GM18517 (cell line): ENCODE results near the gene IL1A.

Experiments
- ATAC-seq: cut with Tn5 transposase; IDR thresholded peaks from one replicate; pipeline ENCODE4 v1.9.1; 2021; ENCODE audit warnings: mild to moderate bottlenecking, moderate library complexity; ENCODE audit not compliant: unreplicated experiment

The IL1A gene

DNA sequence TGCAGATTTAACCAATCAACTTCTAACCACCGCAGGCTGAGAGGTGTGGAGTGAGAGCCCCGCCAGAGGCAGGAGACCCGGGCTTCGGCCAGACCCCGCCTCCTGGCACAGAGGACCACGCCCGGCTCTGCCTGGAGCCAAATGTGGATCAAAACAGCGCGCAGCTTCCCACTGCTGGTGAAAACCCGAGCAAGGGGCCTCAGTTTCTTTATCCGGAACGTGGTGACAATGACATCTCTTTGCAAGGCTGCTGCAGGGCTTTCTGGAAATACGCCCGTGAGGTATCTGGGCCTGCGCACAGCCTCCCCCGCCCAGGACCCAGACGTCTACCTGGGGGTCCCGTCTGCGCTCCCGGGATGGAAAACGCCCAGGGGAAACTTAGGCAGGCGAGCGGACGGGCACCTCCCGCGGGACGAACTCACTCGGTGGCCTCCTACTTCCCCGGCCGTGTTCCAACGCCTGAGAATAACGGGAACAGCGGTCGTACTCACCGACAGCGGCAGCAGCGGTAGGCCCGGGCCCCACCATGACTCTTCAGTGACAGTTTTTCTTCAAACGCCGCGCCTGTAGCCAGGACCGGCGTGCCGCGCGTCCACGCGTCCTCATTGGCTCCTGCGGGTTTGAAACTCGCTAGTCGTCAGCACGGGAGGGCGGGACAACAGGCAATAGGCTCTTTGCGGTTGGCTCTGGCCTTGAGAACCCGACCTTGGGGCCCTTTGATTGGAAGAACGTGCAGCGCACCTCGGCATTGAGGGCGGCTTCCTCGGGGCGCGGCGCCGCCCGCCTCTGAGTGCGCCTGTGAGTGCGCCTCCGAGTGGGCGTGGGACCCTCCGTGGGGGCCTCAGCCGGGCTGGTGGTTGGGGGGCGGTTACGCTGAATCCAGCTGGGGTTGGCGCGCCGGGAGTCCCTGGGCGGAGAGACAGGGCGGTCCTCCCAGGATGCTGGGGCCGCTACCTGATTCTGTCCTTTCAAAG lies 19.9 kb downstream of the IL1A start, which contains the start of gene CKAP2L:
Gene CKAP2L, minus strand, starts transcription at position 539 of the 974 bp plus-strand sequence. Its CDS starts 11 bp downstream, at position 528.
- ATAC-seq = peak; percentile 97

- no peak for ATAC-seq
Measured at GRCh38 chr2:112762276-112762675, 22.0 kb downstream of the IL1A start.

DNA sequence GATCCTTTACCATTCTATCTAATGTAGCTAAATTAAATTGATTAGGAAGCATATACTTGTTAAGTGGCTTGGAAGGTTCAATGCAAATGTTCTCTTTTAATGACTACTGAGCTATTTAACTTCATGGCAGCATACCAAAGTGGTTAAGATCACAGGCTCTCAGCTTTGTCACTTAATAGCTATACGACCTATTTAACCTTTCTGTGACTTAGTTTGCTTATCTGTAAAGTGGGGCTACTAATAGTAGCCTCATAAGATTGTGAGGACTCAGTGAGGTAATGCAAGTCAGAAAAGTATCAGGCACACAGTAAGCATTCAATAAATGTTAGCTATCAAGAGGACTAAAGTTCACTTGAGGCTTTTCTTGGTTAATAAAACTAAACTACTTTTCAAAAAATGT lies 24.1 kb downstream of the IL1A start:
- no peak for ATAC-seq

GRCh38 chr2:112758711-112759110 lies 25.6 kb downstream of the IL1A start:
- ATAC-seq = no peak

DNA sequence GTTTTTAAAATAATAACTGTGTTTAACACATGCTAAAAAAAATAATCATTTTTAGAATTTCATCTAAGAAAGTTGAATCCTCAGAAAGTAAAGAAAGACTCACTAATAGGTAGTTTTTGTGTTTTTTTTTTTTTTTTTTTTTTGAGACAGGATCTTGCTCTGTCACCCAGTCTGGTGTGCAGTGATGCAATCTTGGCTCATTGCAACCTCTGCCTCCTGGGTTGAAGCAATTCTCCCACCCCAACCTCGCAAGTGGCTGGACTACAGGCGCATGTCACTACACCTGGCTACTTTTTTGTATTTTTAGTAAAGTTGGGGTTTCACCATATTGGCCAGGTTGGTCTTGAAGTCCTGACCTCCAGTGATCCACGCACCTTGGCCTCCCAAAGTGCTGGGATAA lies 27.0 kb downstream of the IL1A start:
- ATAC-seq = no peak

DNA sequence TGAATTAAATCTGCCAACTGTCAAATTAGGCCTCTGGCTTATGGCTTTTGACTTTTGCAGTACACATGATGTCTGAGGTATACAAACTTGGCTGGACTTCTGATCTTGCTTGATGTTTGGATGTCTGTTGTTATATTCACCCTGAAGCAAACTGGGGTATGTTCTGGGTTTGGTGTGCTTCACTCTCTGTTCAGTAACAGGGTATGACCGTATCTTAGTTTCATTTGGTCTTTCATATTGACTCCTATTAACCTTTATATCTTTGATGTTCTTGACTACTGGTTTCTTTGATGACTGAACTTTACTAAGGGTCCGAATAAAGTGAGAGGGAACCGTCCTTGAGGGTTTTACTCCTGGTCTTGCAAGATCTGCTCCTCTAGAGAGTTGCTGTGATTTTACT lies 28.1 kb downstream of the IL1A start:
- no peak for ATAC-seq

DNA sequence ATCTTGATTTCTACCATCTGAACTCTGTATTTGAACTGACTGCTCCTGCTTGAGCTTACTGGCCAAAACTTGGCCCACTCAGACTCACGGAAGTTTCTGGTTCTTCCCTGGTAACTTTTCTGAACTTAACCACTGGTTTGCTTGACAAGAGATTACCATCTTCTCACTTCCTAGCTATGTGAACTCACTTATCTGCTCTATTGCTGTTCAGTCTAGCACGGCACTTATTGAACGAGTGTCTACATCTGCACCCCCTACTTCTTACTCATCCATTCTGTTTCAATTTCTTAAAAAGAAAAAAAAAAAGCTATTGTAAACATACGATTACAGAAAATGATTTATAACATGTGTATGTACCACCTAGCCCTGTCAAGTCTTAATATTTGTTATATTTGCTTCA lies 28.8 kb downstream of the IL1A start:
- no peak for ATAC-seq

GRCh38 chr2:112754564-112754963 lies 29.7 kb downstream of the IL1A start:
- no peak for ATAC-seq

GRCh38 chr2:112752667-112753066 lies 31.6 kb downstream of the IL1A start:
- no peak for ATAC-seq

GRCh38 chr2:112751451-112752197 lies 32.7 kb downstream of the IL1A start:
- ATAC-seq = no peak

- ATAC-seq = no peak
Measured at GRCh38 chr2:112750560-112750843, 33.8 kb downstream of the IL1A start.

- ATAC-seq = no peak
Measured at GRCh38 chr2:112749755-112750559, 34.3 kb downstream of the IL1A start.

- no peak for ATAC-seq
Measured at GRCh38 chr2:112740527-112740926, 43.8 kb downstream of the IL1A start.

- ATAC-seq = no peak
Measured at GRCh38 chr2:112737542-112738232, 46.6 kb downstream of the IL1A start.

- no peak for ATAC-seq
Measured at GRCh38 chr2:112733871-112734270, 50.4 kb downstream of the IL1A start.

GRCh38 chr2:112733456-112733855 lies 50.8 kb downstream of the IL1A start:
- ATAC-seq = no peak

GRCh38 chr2:112731479-112731878 lies 52.8 kb downstream of the IL1A start:
- no peak for ATAC-seq

GRCh38 chr2:112730791-112731190 lies 53.5 kb downstream of the IL1A start:
- ATAC-seq = no peak

GRCh38 chr2:112730216-112730615 lies 54.1 kb downstream of the IL1A start:
- no peak for ATAC-seq

DNA sequence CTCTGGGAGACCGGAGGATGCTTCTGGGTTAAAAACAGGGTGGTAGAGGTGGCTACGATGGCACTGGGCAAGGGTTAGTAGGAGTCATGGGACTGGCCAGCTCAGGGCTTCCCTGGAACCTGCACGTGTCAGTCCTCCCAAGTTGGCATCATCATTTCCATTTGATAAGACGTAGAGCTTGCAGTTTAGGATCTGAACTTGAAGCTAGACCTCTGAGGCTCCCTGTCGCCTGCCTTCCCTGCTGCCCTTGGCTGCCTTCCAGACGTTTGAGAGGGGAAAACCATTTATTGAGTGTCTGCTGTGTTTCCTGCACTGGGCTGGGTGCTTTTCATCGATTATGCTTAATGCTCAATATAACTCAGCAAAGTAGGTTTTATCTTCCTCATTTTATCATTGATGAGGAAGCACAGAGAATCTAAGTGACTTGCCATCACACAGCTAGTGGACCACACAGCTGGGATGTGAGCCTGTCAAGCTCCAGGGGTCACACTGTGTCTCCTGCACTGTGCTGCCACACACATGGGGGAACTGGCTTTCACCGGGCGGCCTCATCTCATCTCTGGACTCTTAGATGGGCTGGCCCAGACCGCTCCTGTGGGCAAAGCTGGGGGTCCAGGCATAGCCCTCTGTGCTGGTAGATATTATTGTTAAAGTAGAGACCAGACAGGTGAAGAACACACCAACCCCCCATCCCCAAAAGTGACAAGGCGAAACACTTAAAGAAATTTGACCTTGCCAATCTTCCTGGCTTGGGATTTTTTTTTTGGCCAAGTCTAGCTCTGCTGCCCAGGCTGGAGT lies 55.7 kb downstream of the IL1A start:
- ATAC-seq = no peak
